ENCODE data around the gene ANK2.

Gene ANK2

GRCh38 chr4:113314426-113314825 lies 265.0 kb downstream of the ANK2 start:
- no peak overlapping the region for H3K4me2 ChIP-seq (ENCODE audit: low read depth, low read length, poor library complexity, severe bottlenecking)
- no peak overlapping the region for H3K27ac ChIP-seq (ENCODE audit: low read depth, low read length)
- H3K9me3 ChIP-seq (ENCODE audit: insufficient read depth, low read length): no peaks in the 10 kb centered on the region
- no peaks in the 10 kb centered on the region for H3K79me2 ChIP-seq (ENCODE audit: insufficient read depth, low read length)
- no peaks in the 10 kb centered on the region for H3K9me2 ChIP-seq (replicated peaks; ENCODE audit: insufficient read depth, low read length)
- no peak overlapping the region for H3K4me3 ChIP-seq (ENCODE audit: insufficient read depth, low read length, poor library complexity, severe bottlenecking)
- H2AFZ ChIP-seq (ENCODE audit: low read depth, low read length, severe bottlenecking): no peak overlapping the region
- H3F3A ChIP-seq (ENCODE audit: insufficient read depth): no peaks in the 10 kb centered on the region
- no peaks in the 10 kb centered on the region for H4K20me1 ChIP-seq (ENCODE audit: low read depth, low read length)
- no peaks in the 10 kb centered on the region for H3K36me3 ChIP-seq (ENCODE audit: low read length)
- no peaks in the 10 kb centered on the region for H3K27me3 ChIP-seq (ENCODE audit: low read length)
- no peak overlapping the region for H3K9ac ChIP-seq (ENCODE audit: low read length)
- TF ChIP-seq EZH2phosphoT487 (conservative IDR thresholded peaks at IDR 0.05; ENCODE audit: low read length) (no peak), CTCF (IDR thresholded peaks at IDR 0.05; ENCODE audit: insufficient read depth, low read length, poor library complexity, severe bottlenecking) (no peak)

GRCh38 chr4:113316879-113317278 lies 267.4 kb downstream of the ANK2 start:
- Histone ChIP-seq H2AFZ (ENCODE audit: low read depth, low read length, severe bottlenecking) (no peak overlapping the region), H3K9ac (ENCODE audit: low read length) (no peak overlapping the region), H3K27me3 (ENCODE audit: low read length) (no peaks in the 10 kb centered on the region), H3K79me2 (ENCODE audit: insufficient read depth, low read length) (no peaks in the 10 kb centered on the region), H3K9me2 (replicated peaks; ENCODE audit: insufficient read depth, low read length) (no peaks in the 10 kb centered on the region), H3K4me3 (ENCODE audit: insufficient read depth, low read length, poor library complexity, severe bottlenecking) (no peak overlapping the region), H3K9me3 (ENCODE audit: insufficient read depth, low read length) (no peaks in the 10 kb centered on the region), H3K4me2 (ENCODE audit: low read depth, low read length, poor library complexity, severe bottlenecking) (no peak overlapping the region), H3K36me3 (ENCODE audit: low read length) (no peaks in the 10 kb centered on the region), H3K27ac (ENCODE audit: low read depth, low read length) (no peak overlapping the region), H4K20me1 (ENCODE audit: low read depth, low read length) (no peaks in the 10 kb centered on the region), H3F3A (ENCODE audit: insufficient read depth) (no peaks in the 10 kb centered on the region)
- TF ChIP-seq CTCF (IDR thresholded peaks at IDR 0.05; ENCODE audit: insufficient read depth, low read length, poor library complexity, severe bottlenecking) (no peak), EZH2phosphoT487 (conservative IDR thresholded peaks at IDR 0.05; ENCODE audit: low read length) (no peak)

- Histone ChIP-seq H3K27ac (ENCODE audit: low read depth, low read length) (no peak overlapping the region), H2AFZ (ENCODE audit: low read depth, low read length, severe bottlenecking) (no peak overlapping the region), H3K36me3 (ENCODE audit: low read length) (no peaks in the 10 kb centered on the region)
Observed at GRCh38 chr4:113317523-113317922, 268.1 kb downstream of the ANK2 start.

More at GRCh38 chr4:113317523-113317922, 268.1 kb downstream of the ANK2 start:
- Histone ChIP-seq H3K9ac (ENCODE audit: low read length) (no peak overlapping the region), H3K9me2 (replicated peaks; ENCODE audit: insufficient read depth, low read length) (no peaks in the 10 kb centered on the region), H4K20me1 (ENCODE audit: low read depth, low read length) (no peaks in the 10 kb centered on the region), H3K4me3 (ENCODE audit: insufficient read depth, low read length, poor library complexity, severe bottlenecking) (no peak overlapping the region), H3F3A (ENCODE audit: insufficient read depth) (no peaks in the 10 kb centered on the region), H3K27me3 (ENCODE audit: low read length) (no peaks in the 10 kb centered on the region), H3K79me2 (ENCODE audit: insufficient read depth, low read length) (no peaks in the 10 kb centered on the region), H3K9me3 (ENCODE audit: insufficient read depth, low read length) (no peaks in the 10 kb centered on the region), H3K4me2 (ENCODE audit: low read depth, low read length, poor library complexity, severe bottlenecking) (no peak overlapping the region)
- no peak for TF ChIP-seq EZH2phosphoT487 (conservative IDR thresholded peaks at IDR 0.05; ENCODE audit: low read length)
- no peak for TF ChIP-seq CTCF (IDR thresholded peaks at IDR 0.05; ENCODE audit: insufficient read depth, low read length, poor library complexity, severe bottlenecking)

All from SU-DHL-6 (cell line).